Astrocyte (in vitro differentiated cells and primary cell): Measurements from ENCODE around the gene HOXB7.

Experiments used
- CTCF ChIP-seq: IDR thresholded peaks from 2 replicates; pipeline ENCODE4 v1.5.1; 2011; ENCODE audit warnings: low read depth, mild to moderate bottlenecking, inconsistent platforms, low read length, moderate library complexity; ENCODE audit not compliant: insufficient read depth
- EZH2 ChIP-seq: IDR thresholded peaks from 2 replicates; pipeline ENCODE4 v1.6.1; 2012; ENCODE audit warnings: mild to moderate bottlenecking, low read length, inconsistent platforms; ENCODE audit not compliant: insufficient read depth

- TF ChIP-seq CTCF (no peak), EZH2 (no peak)
Measured at GRCh38 chr17:48632579-48633265, 21.9 kb upstream of the HOXB7 start.
